CD8-positive, alpha-beta memory T cell (primary cell): Measurements from ENCODE around the gene ARHGAP8. TPM values are rescaled to one million over a fixed set of nuclear protein-coding genes. Genes with fewer than 3 reads are reported as not detected.

Source experiments
- CTCF ChIA-PET: fragments of 350-600 bp; sonication (Branson Sonifier 250); formaldehyde crosslinking; loops from one replicate; lab custom pipeline; 2021; ENCODE audit warnings: antibody characterized with exemption; lab: Charles Lee
- POLR2A ChIA-PET: fragments of 350-600 bp; sonication (Branson Sonifier 250); formaldehyde crosslinking; loops from one replicate; lab custom pipeline; 2021; ENCODE audit warnings: antibody characterized with exemption; lab: Charles Lee
- DNase-seq, 5 donors: peaks; one replicate each; pipeline versions ENCODE4 v3.0.0 to v3.0.0-alpha.2; 2020 to 2022; ENCODE audit warnings: mixed read lengths in 1 of 5
- H3K27ac ChIP-seq: one replicate; pipeline ENCODE4 v1.7.0; 2013; ENCODE audit warnings: low read depth, mild to moderate bottlenecking, low read length, moderate library complexity
- H3K27me3 ChIP-seq: 2 replicates; pipeline ENCODE4 v1.7.0; 2013; ENCODE audit warnings: low read length, mild to moderate bottlenecking; ENCODE audit not compliant: insufficient read depth, poor library complexity, severe bottlenecking
- H3K36me3 ChIP-seq: 2 replicates; pipeline ENCODE4 v1.7.0; 2013; ENCODE audit warnings: mild to moderate bottlenecking, low read length, moderate library complexity; ENCODE audit not compliant: insufficient read depth
- H3K4me1 ChIP-seq: 2 replicates; pipeline ENCODE4 v1.7.0; 2013; ENCODE audit warnings: mild to moderate bottlenecking, low read length, moderate library complexity; ENCODE audit not compliant: insufficient read depth
- H3K4me3 ChIP-seq: 2 replicates; pipeline ENCODE4 v1.7.0; 2013; ENCODE audit warnings: mild to moderate bottlenecking, low read length
- H3K9me3 ChIP-seq: 2 replicates; pipeline ENCODE4 v1.7.0; 2013; ENCODE audit warnings: mild to moderate bottlenecking, low read length
- H3K27ac Mint-ChIP-seq, 8 donors: one replicate each; pipeline ENCODE4 v1.8.0; 2020 to 2021; ENCODE audit warnings: mixed read lengths in 8 of 8, mild to moderate bottlenecking in 6 of 8, inconsistent platforms in 3 of 8, moderate library complexity in 3 of 8
- H3K27me3 Mint-ChIP-seq, 2 donors: one replicate each; pipeline ENCODE4 v1.8.0; 2020 to 2021; ENCODE audit warnings: mixed read lengths in 2 of 2, mild to moderate bottlenecking in 1 of 2, moderate library complexity in 1 of 2
- H3K36me3 Mint-ChIP-seq, 3 donors: one replicate each; pipeline ENCODE4 v1.8.0; 2020 to 2021; ENCODE audit warnings: mixed read lengths in 3 of 3, inconsistent platforms in 1 of 3, mild to moderate bottlenecking in 1 of 3
- H3K4me1 Mint-ChIP-seq, 3 donors: one replicate each; pipeline ENCODE4 v1.8.0; 2020 to 2021; ENCODE audit warnings: mixed read lengths in 3 of 3, inconsistent platforms in 1 of 3, mild to moderate bottlenecking in 1 of 3
- H3K4me3 Mint-ChIP-seq, 7 donors: one replicate each; pipeline ENCODE4 v1.8.0; 2020 to 2021; ENCODE audit warnings: mixed read lengths in 7 of 7, mild to moderate bottlenecking in 6 of 7, moderate library complexity in 4 of 7, inconsistent platforms in 2 of 7
- H3K9me3 Mint-ChIP-seq, 5 donors: one replicate each; pipeline ENCODE4 v1.8.0; 2020 to 2022; ENCODE audit warnings: mixed read lengths in 5 of 5, mild to moderate bottlenecking in 3 of 5, moderate library complexity in 2 of 5, inconsistent platforms in 1 of 5
- polyA plus RNA-seq: library from polyadenylated mRNA; unstranded; fragments of 300-500 nt; fragmentation: Illumina TruSeq; gene quantifications from one replicate; pipeline ENCODE4 v1.2.3, GENCODE V29; 2021
- total RNA-seq, 2 experiments: library from RNA; stranded (reverse); gene quantifications; one replicate each; pipeline ENCODE4 v1.2.3, GENCODE V29; 2021

Gene ARHGAP8
- total and polyA plus RNA-seq, 3 experiments from 2014 or later = 0.42 to 0.49 TPM; not detected in 1

DNA sequence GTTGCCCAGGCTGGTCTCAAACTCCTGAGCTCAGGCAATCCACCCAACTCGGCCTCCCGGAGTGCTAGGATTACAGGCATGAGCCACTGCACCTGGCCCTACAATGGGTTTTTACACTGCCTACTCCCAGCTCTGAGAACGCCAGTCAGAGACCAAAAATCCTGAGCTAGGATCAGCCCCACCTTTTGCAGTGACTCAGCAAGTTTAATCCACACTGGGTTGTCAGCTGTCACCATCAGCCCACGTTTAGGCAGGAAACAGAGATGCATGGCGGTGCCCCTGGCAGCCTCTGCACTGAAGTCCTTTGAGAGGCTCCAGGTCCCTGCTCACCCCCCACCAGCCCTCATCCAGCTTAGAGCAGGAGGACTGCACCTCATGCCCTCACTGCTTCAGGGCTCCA is 117.6 kb downstream of the ARHGAP8 start:
- H3K4me3 ChIP-seq = no peak overlapping the region
- Mint-ChIP-seq H3K4me1 (no peaks in the 10 kb centered on the region), H3K4me3 (no peak overlapping the region), H3K27ac (no peak overlapping the region), H3K27me3 (peaks cover 14 to 31% of the 10 kb centered on the region in 2 donors), H3K36me3 (no peaks in the 10 kb centered on the region), H3K9me3 (peaks cover 3 to 9% (median 6%) of the 10 kb centered on the region in 5 donors)
- H3K27me3 ChIP-seq = no peaks in the 10 kb centered on the region
- POLR2A ChIA-PET = no interaction called here
- no peaks in the 10 kb centered on the region for H3K9me3 ChIP-seq
- H3K27ac ChIP-seq = no peak overlapping the region
- no peaks in the 10 kb centered on the region for H3K36me3 ChIP-seq
- CTCF ChIA-PET = no interaction called here
- DNase-seq = peak in 1 of 5 donors; percentile 9
- no peaks in the 10 kb centered on the region for H3K4me1 ChIP-seq

DNA sequence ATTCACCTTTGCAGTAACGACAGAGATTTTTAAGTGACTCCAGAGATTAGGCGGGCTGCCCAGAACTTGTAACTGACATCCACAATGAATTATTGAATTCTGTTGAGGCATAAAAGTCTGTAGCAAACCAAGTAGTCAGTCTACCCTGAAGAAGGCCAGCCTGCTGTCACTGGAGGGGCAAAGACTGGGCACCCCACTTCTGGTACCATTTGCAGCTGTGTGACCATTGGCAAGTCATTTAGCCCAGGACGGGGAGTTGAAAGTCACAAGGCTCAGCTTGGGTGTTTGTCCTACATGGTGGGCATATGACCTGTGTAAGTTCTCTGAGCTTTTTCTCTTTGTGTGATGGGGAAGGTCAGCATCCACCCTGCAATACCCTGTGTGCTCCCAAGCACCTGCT is 119.4 kb downstream of the ARHGAP8 start:
- H3K27ac Mint-ChIP-seq = no peak overlapping the region
- H3K4me3 Mint-ChIP-seq = no peak overlapping the region
- H3K4me1 Mint-ChIP-seq = no peaks in the 10 kb centered on the region
- no peaks in the 10 kb centered on the region for H3K9me3 ChIP-seq
- H3K4me3 ChIP-seq = no peak overlapping the region
- H3K27me3 ChIP-seq = no peaks in the 10 kb centered on the region
- peaks cover 12 to 31% of the 10 kb centered on the region in 2 donors for H3K27me3 Mint-ChIP-seq
- H3K36me3 Mint-ChIP-seq = no peaks in the 10 kb centered on the region
- no peak overlapping the region for H3K27ac ChIP-seq
- H3K36me3 ChIP-seq = no peaks in the 10 kb centered on the region
- ChIA-PET POLR2A (no interaction called here), CTCF (no interaction called here)
- H3K4me1 ChIP-seq = no peaks in the 10 kb centered on the region
- H3K9me3 Mint-ChIP-seq = peaks cover 3 to 11% (median 6%) of the 10 kb centered on the region in 5 donors
- DNase-seq = no peak

DNA sequence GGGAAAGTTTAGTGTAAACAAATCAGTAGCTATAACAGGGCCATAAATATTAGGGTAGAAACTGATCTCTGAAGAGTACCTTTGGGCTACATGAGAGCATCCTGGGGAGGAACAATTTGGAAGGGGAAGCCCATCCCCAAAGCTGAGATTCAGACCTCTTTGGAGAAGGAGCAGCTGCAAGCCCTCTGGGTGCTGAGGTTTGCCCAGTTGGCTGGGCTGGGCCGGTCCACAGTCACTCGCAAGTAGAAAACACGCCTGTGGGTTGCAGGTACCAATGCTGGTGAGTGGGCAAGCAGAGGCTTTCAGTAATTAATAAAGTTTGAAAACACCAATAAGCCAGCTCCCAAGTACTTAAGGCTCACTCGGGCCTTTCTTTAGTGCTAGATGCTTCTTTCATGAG is 124.5 kb downstream of the ARHGAP8 start:
- Mint-ChIP-seq H3K36me3 (no peaks in the 10 kb centered on the region), H3K9me3 (peaks cover 0 to 8% (median 2%) of the 10 kb centered on the region in 5 donors), H3K27ac (no peak overlapping the region), H3K4me1 (no peaks in the 10 kb centered on the region), H3K27me3 (peaks cover 4 to 5% of the 10 kb centered on the region in 2 donors), H3K4me3 (no peak overlapping the region)
- Histone ChIP-seq H3K4me3 (no peak overlapping the region), H3K36me3 (no peaks in the 10 kb centered on the region), H3K27me3 (no peaks in the 10 kb centered on the region), H3K27ac (no peak overlapping the region), H3K4me1 (no peaks in the 10 kb centered on the region), H3K9me3 (no peaks in the 10 kb centered on the region)
- ChIA-PET POLR2A (no interaction called here), CTCF (no interaction called here)
- DNase-seq = no peak

DNA sequence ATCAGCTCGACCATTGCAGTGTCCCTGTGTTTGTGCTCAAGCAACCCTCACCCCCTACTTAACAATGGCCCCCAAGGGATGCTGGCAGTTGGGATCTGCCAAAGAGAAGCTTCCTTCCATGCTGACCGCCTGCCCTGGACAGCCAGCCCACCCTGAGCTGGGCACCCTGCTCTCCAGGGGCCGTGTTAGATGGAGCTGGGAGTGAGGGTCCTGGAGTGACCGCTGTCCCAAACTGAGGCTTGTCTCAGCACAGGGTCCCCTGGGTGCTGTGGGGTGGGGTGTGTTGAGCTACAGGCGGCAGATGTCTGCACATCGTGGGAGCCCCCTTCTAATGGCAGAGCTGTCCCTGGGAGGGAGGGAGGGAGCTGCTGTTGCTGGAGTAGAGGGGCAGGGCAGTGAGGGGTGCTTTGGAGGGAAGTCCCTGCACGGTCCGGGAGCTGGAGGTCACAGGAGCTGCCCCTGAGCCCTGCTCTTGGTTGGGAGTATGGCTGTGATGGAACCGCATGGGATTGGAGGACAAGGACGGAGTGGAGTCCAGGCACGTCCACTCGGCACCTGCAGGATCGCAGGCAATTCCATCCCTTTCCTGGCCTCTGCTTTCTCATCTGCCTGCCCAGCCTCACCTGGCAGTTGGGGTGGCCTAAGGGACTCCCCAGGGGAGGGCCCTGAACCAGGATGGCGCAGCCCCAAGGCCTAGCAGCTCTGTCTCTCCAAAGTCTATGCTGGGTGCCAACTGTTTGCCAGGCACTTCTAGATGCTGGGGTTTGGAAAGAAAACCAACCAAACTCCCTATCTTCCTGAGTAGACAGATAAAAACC is 126.3 kb downstream of the ARHGAP8 start:
- no peaks in the 10 kb centered on the region for H3K36me3 ChIP-seq
- no peak overlapping the region for H3K4me3 ChIP-seq
- CTCF ChIA-PET = no interaction called here
- H3K4me1 ChIP-seq = no peaks in the 10 kb centered on the region
- no peaks in the 10 kb centered on the region for H3K36me3 Mint-ChIP-seq
- H3K27me3 Mint-ChIP-seq = peaks cover 0 to 4% of the 10 kb centered on the region in 2 donors
- no peak overlapping the region for H3K27ac ChIP-seq
- DNase-seq = peak in 1 of 5 donors; percentile 17
- H3K4me3 Mint-ChIP-seq = no peak overlapping the region
- H3K27ac Mint-ChIP-seq = no peak overlapping the region
- POLR2A ChIA-PET = no interaction called here
- H3K27me3 ChIP-seq = no peaks in the 10 kb centered on the region
- H3K9me3 ChIP-seq = no peaks in the 10 kb centered on the region
- H3K9me3 Mint-ChIP-seq = peaks cover 0 to 3% (median 0%) of the 10 kb centered on the region in 5 donors
- H3K4me1 Mint-ChIP-seq = no peaks in the 10 kb centered on the region

DNA sequence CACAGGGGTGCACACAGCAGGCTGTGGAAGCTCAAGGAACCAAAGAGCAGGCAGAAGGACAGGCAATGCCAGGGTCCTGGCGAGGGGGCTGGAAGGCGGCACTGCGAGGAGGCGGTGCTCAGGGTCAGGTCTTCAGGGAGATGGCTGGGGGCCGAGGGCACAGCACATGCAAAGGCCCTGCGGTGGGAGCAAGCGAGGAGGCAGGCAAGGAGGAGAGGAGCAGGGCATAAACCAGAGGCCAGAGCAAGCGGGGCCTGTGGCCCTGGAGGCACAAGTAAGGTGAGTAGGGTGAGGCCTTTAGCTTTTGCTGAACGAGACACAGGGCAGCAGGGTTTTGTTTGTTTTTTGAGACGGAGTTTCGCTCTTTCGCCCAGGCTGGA is 126.9 kb downstream of the ARHGAP8 start:
- Mint-ChIP-seq H3K27me3 (peaks cover 0 to 4% of the 10 kb centered on the region in 2 donors), H3K9me3 (peaks cover 0 to 3% (median 0%) of the 10 kb centered on the region in 5 donors), H3K36me3 (no peaks in the 10 kb centered on the region), H3K4me3 (no peak overlapping the region), H3K27ac (no peak overlapping the region), H3K4me1 (no peaks in the 10 kb centered on the region)
- POLR2A ChIA-PET = no interaction called here
- CTCF ChIA-PET = no interaction called here
- H3K9me3 ChIP-seq = no peaks in the 10 kb centered on the region
- H3K4me3 ChIP-seq = no peak overlapping the region
- no peak for DNase-seq
- no peak overlapping the region for H3K27ac ChIP-seq
- H3K36me3 ChIP-seq = no peaks in the 10 kb centered on the region
- no peaks in the 10 kb centered on the region for H3K27me3 ChIP-seq
- no peaks in the 10 kb centered on the region for H3K4me1 ChIP-seq

DNA sequence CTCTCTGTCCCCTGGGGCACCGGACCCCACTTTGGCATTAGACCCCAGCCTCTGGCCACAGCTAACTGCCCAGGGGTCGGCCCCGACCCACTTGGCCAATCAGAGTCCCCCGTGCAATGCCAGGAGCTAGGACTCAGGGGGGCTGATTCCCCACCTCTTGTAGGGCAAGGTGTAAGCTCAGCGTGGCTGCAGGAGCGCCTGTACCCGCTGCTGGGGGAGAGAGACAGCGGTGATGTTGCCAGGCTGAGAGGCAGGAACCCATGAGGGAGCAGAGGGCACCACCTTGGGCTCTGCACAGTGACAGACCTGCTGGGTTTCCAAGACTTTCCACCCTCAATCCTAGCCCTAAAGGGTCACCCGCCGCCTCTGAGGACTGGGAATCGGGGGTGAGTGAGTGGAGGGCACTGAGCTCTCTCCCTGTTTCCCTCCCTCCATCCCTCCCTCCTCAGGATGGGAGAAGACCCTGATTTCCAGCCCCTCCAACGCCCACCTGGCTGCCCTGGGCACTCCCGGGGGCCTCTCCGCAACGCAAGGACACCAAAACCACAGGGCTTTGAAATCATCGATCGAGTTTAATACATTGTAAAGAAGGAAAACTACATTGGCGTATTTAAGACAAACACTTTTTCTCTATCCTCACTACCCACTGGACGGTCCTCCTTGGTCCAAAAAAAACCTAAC is 128.4 kb downstream of the ARHGAP8 start:
- no peak overlapping the region for H3K27ac Mint-ChIP-seq
- peaks cover 0 to 3% (median 0%) of the 10 kb centered on the region in 5 donors for H3K9me3 Mint-ChIP-seq
- H3K27me3 Mint-ChIP-seq = peaks cover 0 to 4% of the 10 kb centered on the region in 2 donors
- H3K36me3 Mint-ChIP-seq = no peaks in the 10 kb centered on the region
- ChIA-PET POLR2A (no interaction called here), CTCF (no interaction called here)
- Histone ChIP-seq H3K36me3 (no peaks in the 10 kb centered on the region), H3K9me3 (no peaks in the 10 kb centered on the region), H3K4me1 (no peaks in the 10 kb centered on the region), H3K4me3 (no peak overlapping the region), H3K27ac (no peak overlapping the region), H3K27me3 (no peaks in the 10 kb centered on the region)
- H3K4me1 Mint-ChIP-seq = no peaks in the 10 kb centered on the region
- H3K4me3 Mint-ChIP-seq = no peak overlapping the region
- peak in 1 of 5 donors; percentile 27 for DNase-seq

DNA sequence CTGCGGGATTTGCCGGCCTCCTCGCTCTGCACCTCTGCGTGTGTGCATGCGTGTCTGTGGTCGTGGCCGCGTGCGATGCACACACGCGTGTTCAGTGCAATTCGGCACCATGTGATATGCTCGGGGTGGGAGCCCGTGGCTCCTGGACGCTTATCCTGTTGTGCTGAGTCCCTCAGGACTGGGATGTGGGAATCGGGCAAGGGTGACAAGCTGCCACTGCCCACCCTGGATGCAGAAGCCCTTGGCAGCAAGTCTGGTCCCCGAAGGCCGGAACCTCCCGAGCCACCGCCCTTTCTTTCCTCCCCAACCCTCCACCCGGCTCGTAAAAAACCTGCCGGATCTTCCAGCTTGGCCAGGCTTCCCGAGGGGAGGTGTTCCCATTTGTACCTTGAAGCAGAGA is 129.2 kb downstream of the ARHGAP8 start:
- ChIA-PET CTCF (no interaction called here), POLR2A (no interaction called here)
- no peaks in the 10 kb centered on the region for H3K4me1 Mint-ChIP-seq
- peaks cover 0 to 4% of the 10 kb centered on the region in 2 donors for H3K27me3 Mint-ChIP-seq
- H3K36me3 Mint-ChIP-seq = no peaks in the 10 kb centered on the region
- no peaks in the 10 kb centered on the region for H3K9me3 ChIP-seq
- H3K4me3 Mint-ChIP-seq = no peak overlapping the region
- peaks cover 0 to 3% (median 0%) of the 10 kb centered on the region in 5 donors for H3K9me3 Mint-ChIP-seq
- H3K36me3 ChIP-seq = no peaks in the 10 kb centered on the region
- no peak overlapping the region for H3K27ac Mint-ChIP-seq
- no peak overlapping the region for H3K27ac ChIP-seq
- H3K4me3 ChIP-seq = no peak overlapping the region
- H3K27me3 ChIP-seq = no peaks in the 10 kb centered on the region
- no peaks in the 10 kb centered on the region for H3K4me1 ChIP-seq
- DNase-seq = peak in 1 of 5 donors; percentile 33

DNA sequence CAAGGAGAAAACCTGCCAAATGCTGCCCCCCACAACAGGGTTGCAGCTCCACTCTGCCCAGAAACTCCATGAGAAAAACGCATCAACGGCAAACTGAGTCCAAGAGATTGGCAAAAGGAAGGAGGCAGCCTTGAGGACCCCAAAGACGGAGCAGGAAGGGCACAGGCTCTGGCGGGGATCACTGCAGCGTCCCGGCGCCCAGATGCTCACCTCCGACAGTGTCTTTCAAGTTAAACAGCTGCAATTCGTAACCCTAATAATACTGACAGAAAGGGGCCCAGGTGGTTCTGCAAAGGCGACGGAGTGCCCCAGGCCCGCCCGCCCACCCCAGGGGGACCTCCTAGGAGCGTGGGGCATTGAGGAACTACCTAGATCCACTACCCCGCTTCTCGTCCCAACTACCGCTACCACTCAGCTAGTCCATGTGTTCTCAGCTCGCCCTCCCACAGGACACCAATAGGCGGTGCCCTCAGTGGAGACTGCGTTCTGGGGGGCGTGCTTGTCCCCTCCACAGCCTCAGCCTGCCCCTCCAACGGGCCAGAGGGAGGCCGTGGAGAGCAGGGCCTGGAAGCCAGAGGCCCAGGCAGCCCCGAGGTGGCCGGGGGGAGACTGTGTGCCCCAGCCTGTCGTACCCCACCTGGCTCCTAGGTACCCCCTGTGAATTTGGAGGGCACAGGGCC is 130.0 kb downstream of the ARHGAP8 start:
- POLR2A ChIA-PET = no interaction called here
- no peaks in the 10 kb centered on the region for H3K9me3 ChIP-seq
- no peak overlapping the region for H3K4me3 ChIP-seq
- CTCF ChIA-PET = no interaction called here
- H3K36me3 ChIP-seq = no peaks in the 10 kb centered on the region
- DNase-seq = peak in 1 of 5 donors; percentile 31
- Mint-ChIP-seq H3K36me3 (no peaks in the 10 kb centered on the region), H3K27me3 (peaks cover 0 to 4% of the 10 kb centered on the region in 2 donors), H3K4me1 (no peaks in the 10 kb centered on the region), H3K9me3 (no peaks in the 10 kb centered on the region), H3K27ac (no peak overlapping the region), H3K4me3 (no peak overlapping the region)
- H3K27me3 ChIP-seq = no peaks in the 10 kb centered on the region
- H3K4me1 ChIP-seq = no peaks in the 10 kb centered on the region
- no peak overlapping the region for H3K27ac ChIP-seq
